Neuronal stem cell (in vitro differentiated cells): ENCODE measurements around the gene ING4.
A peak's percentile ranks its signal among the peaks of the same experiment; 100 is the strongest.

Experiments
- DNase-seq: peaks from one replicate; pipeline ENCODE4 v3.0.0-alpha.2; 2013; ENCODE audit warnings: low spot score
- H2AFZ ChIP-seq: one replicate; pipeline ENCODE4 v1.6.1; 2013; ENCODE audit warnings: mild to moderate bottlenecking, low read length, inconsistent platforms
- H2AK5ac ChIP-seq: 2 replicates; pipeline ENCODE4 v1.6.1; 2013; ENCODE audit warnings: low read depth, mild to moderate bottlenecking, inconsistent platforms, low read length, moderate library complexity, mixed read lengths
- H2BK120ac ChIP-seq: 2 replicates; pipeline ENCODE4 v1.6.1; 2013; ENCODE audit warnings: low read depth, mild to moderate bottlenecking, inconsistent platforms, low read length, moderate library complexity, mixed read lengths
- H2BK12ac ChIP-seq: one replicate; pipeline ENCODE4 v1.6.1; 2013; ENCODE audit warnings: low read length, inconsistent platforms
- H2BK15ac ChIP-seq: 2 replicates; pipeline ENCODE4 v1.6.1; 2013; ENCODE audit warnings: mild to moderate bottlenecking, low read length, inconsistent platforms, mixed read lengths
- H2BK5ac ChIP-seq: one replicate; pipeline ENCODE4 v1.6.1; 2013; ENCODE audit warnings: inconsistent platforms, mild to moderate bottlenecking, low read length, moderate library complexity
- H3K14ac ChIP-seq: one replicate; pipeline ENCODE4 v1.6.1; 2013; ENCODE audit warnings: low read length, inconsistent platforms
- H3K18ac ChIP-seq: 2 replicates; pipeline ENCODE4 v1.6.1; 2013; ENCODE audit warnings: low read length, inconsistent platforms
- H3K23ac ChIP-seq: 2 replicates; pipeline ENCODE4 v1.6.1; 2013; ENCODE audit warnings: low read depth, mild to moderate bottlenecking, mixed read lengths, low read length, inconsistent platforms; ENCODE audit not compliant: poor library complexity
- H3K27ac ChIP-seq: replicated peaks from 3 replicates; pipeline ENCODE4 v1.5.1; 2013; ENCODE audit warnings: low read length, inconsistent platforms
- H3K27me3 ChIP-seq, 3 experiments: 2 replicates each; pipeline ENCODE4 v1.6.1; 2013; ENCODE audit warnings: low read length in 3 of 3, mild to moderate bottlenecking in 2 of 3, inconsistent platforms in 1 of 3, low read depth in 1 of 3, mixed read lengths in 1 of 3, moderate library complexity in 1 of 3; ENCODE audit not compliant: control insufficient read depth in 3 of 3, insufficient read depth in 3 of 3
- H3K36me3 ChIP-seq, 2 donors: replicated peaks in 1 of 2; 2 replicates each; pipeline ENCODE4 v1.6.1; 2013; ENCODE audit warnings: low read length in 2 of 2; ENCODE audit not compliant: control insufficient read depth in 2 of 2, insufficient read depth in 2 of 2
- H3K4ac ChIP-seq: 2 replicates; pipeline ENCODE4 v1.6.1; 2013; ENCODE audit warnings: inconsistent platforms, mild to moderate bottlenecking, low read length, moderate library complexity
- H3K4me1 ChIP-seq, 2 donors: 1 replicate in 1 of 2; 2 replicates in 1 of 2; pipeline ENCODE4 v1.6.1; 2013; ENCODE audit warnings: low read length in 2 of 2, low read depth in 1 of 2; ENCODE audit not compliant: control insufficient read depth in 2 of 2, insufficient read depth in 1 of 2
- H3K4me2 ChIP-seq: one replicate; pipeline ENCODE4 v1.6.1; 2013; ENCODE audit warnings: mild to moderate bottlenecking, low read length, inconsistent platforms; ENCODE audit not compliant: insufficient read depth, poor library complexity, severe bottlenecking
- H3K4me3 ChIP-seq, 2 donors: 2 replicates each; pipeline ENCODE4 v1.5.1; 2013; ENCODE audit warnings: low read length in 2 of 2, mild to moderate bottlenecking in 2 of 2, inconsistent platforms in 1 of 2, moderate library complexity in 1 of 2
- H3K79me1 ChIP-seq: one replicate; pipeline ENCODE4 v1.6.1; 2013; ENCODE audit warnings: low read depth, mild to moderate bottlenecking, inconsistent platforms, low read length, moderate library complexity
- H3K9ac ChIP-seq: one replicate; pipeline ENCODE4 v1.6.1; 2013; ENCODE audit warnings: mild to moderate bottlenecking, low read depth, low read length, inconsistent platforms; ENCODE audit not compliant: poor library complexity
- H3K9me3 ChIP-seq, 2 donors: replicated peaks in 1 of 2; 2 replicates each; pipeline versions ENCODE3 to v1.6.1; 2013; ENCODE audit warnings: low read length in 2 of 2, mild to moderate bottlenecking in 2 of 2, inconsistent platforms in 1 of 2, low read depth in 1 of 2, mixed read lengths in 1 of 2, moderate library complexity in 1 of 2; ENCODE audit not compliant: control insufficient read depth in 2 of 2, insufficient read depth in 1 of 2
- H4K8ac ChIP-seq: one replicate; pipeline ENCODE4 v1.6.1; 2013; ENCODE audit warnings: low read depth, mild to moderate bottlenecking, inconsistent platforms, low read length, moderate library complexity
- H4K91ac ChIP-seq: one replicate; pipeline ENCODE4 v1.6.1; 2013; ENCODE audit warnings: low read length, low read depth, mild to moderate bottlenecking, inconsistent platforms; ENCODE audit not compliant: poor library complexity
- WGBS, 2 donors: extraction: QIAGEN DNeasy Blood & Tissue Kit; methylation state at CpG; one replicate each; pipeline ENCODE4 v1.1.7; 2013; ENCODE audit warnings: missing lambda C conversion rate in 2 of 2, mixed read lengths in 1 of 2; ENCODE audit not compliant: insufficient read length in 2 of 2, insufficient replicate concordance in 1 of 2; ENCODE audit errors: extremely low coverage in 2 of 2; 5-methylcytosine and 5-hydroxymethylcytosine counted together

The ING4 gene

DNA sequence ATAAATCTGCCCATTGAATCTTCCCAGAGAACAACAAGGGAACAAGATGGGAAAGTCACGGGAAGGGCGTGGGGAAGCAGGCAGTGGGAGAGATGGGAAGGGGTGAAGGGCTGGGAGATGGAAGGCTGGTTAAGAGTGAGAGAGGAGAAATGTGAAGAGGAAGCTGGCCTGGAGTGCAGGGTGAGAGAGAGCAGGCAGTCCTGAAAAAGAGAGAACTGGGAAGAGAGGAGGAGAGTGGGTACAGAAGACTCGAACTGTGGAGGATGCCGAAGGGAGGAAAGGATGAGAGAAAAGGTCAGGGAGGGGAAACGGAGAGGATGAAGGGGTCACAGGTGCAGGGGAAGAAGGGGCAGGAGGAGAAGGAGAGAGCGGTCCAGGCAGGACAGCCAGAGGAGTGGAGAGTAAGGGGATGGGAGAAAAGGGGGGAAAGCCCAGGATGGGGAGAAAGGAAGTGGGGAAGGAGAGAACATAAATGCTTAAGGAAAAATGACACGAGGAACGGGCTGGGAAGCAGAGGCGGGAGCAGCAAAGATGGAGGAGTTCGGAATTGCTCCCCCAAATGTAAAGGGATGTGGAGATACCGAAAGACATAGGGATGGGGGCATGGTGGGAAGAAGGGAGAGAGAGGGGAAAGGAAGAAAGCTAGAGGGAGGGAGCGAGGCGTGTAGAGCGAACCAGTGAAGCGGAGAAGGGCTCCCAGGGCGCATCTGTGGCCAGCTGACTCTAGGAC is 36.5 kb upstream of the ING4 start:
- H3K4me1 ChIP-seq, result peaks cover 9 to 16% of the 10 kb centered on the region in 2 donors
- peak overlapping the region; percentile 91 for H2AK5ac ChIP-seq
- H2BK120ac ChIP-seq, result peak overlapping the region; percentile 87
- peaks cover 0 to 12% (median 7%) of the 10 kb centered on the region in 3 experiments for H3K27me3 ChIP-seq
- H3K79me1 ChIP-seq, result peaks cover 15% of the 10 kb centered on the region
- H2BK12ac ChIP-seq, result peak overlapping the region; percentile 86
- peak overlapping the region; percentile 99 for H3K18ac ChIP-seq
- no peak for DNase-seq
- H3K9ac ChIP-seq, result peak overlapping the region; percentile 100
- H3K4ac ChIP-seq, result no peak overlapping the region
- H2BK15ac ChIP-seq, result peak overlapping the region; percentile 99
- no peak overlapping the region for H4K91ac ChIP-seq
- H3K4me2 ChIP-seq, result peak overlapping the region; percentile 58
- H3K14ac ChIP-seq, result peak overlapping the region; percentile 97
- no peaks in the 10 kb centered on the region for H3K9me3 ChIP-seq
- peaks cover 14 to 18% of the 10 kb centered on the region in 2 donors for H3K36me3 ChIP-seq
- peak overlapping the region; percentile 93 for H2BK5ac ChIP-seq
- H4K8ac ChIP-seq, result no peak overlapping the region
- no peak overlapping the region for H3K27ac ChIP-seq
- H3K23ac ChIP-seq, result peak overlapping the region; percentile 94
- H2AFZ ChIP-seq, result peak overlapping the region; percentile 97
- WGBS, 2 donors, result no CpG with 5 or more reads among the region's 16 CpGs
- peak overlapping the region; percentile 81 to 98 for H3K4me3 ChIP-seq

DNA sequence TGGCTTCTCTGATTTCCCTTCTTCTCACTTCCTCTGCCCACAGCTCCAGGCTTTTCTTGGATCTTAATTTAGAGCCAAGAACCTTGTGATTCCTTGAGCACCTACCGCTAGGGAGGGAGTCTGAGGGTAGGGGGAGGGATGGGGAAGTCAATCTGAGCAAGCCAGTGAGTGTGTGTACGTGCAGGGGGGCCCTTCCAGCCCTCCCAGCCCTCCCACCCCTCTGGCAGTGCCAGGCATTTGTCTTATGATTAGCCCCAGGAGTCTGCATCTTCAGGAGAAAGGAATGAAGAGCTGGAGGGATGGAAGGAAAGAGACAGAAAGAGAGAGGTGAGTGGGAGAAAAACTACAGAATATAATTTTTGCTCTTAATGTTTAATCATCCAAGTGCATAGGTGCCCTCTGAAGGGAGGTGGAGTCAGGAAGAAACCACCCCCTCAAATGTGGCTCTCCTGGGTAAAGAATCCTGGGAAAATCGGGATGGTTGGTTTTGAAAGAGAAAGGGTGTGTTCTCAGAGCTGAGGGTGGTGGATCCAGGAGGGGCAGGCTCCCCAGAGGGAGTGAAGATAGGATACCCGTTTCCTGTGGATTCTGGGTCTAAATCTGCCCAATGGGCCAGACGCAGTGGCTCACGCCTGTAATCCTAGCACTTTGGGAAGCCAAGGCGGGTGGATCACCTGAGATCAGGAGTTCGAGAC is 35.6 kb upstream of the ING4 start:
- Histone ChIP-seq H2AFZ (no peak overlapping the region), H3K23ac (no peak overlapping the region), H2BK15ac (no peak overlapping the region), H2BK5ac (no peak overlapping the region), H3K4ac (no peak overlapping the region), H3K14ac (no peak overlapping the region), H3K27ac (no peak overlapping the region), H3K4me1 (peaks cover 9 to 14% of the 10 kb centered on the region in 2 donors), H3K79me1 (peaks cover 18% of the 10 kb centered on the region), H3K4me2 (no peak overlapping the region), H2AK5ac (no peak overlapping the region), H3K9ac (no peak overlapping the region), H3K4me3 (no peak overlapping the region), H4K91ac (no peak overlapping the region), H3K18ac (no peak overlapping the region), H2BK12ac (no peak overlapping the region), H2BK120ac (no peak overlapping the region), H3K36me3 (peaks cover 15 to 20% of the 10 kb centered on the region in 2 donors), H3K27me3 (peaks cover 0 to 12% (median 7%) of the 10 kb centered on the region in 3 experiments), H3K9me3 (no peaks in the 10 kb centered on the region), H4K8ac (no peak overlapping the region)
- no CpG with 5 or more reads among the region's 8 CpGs for WGBS, 2 donors
- no peak for DNase-seq

DNA sequence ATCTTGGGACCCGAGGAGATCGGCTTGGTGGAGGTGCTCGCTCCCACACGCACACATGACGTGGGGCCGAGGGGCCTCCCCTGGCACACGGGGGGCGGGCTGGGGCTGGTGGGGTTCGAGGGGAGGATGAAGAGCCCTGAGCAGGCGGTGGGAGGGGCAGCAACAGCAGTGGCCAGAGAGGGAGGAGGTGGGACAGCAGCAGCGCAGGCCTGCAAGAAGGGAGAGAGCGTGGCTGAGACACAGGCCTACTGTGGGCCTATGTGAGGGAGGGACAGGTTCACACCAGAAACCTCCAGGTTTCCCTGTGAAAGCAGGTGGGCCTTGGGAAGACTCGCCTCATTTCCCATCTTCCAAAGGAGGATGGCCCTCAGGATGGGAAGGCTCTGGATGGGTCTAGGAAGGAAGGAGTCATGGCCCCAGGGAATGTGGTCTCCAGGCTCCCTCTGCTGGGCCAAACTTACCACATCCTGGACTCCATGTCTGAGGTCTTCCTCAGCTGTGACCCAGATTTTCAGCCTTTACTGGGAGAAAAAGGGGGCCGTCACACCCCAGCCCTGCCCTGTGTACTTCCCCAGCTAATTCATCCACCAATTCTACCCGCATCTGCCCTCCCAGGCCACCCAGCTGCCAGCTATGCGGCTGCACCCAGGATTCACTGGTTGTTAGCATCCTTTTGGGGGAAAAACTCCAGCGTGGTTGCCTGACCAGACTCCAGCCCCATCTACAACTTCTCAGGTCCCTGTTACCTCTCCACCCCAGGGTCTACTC is 34.8 kb upstream of the ING4 start:
- H3K4me1 ChIP-seq, result peaks cover 11 to 13% of the 10 kb centered on the region in 2 donors
- peak overlapping the region; percentile 49 for H2BK5ac ChIP-seq
- H3K9me3 ChIP-seq, result no peaks in the 10 kb centered on the region
- H3K27ac ChIP-seq, result no peak overlapping the region
- no CpG with 5 or more reads among the region's 17 CpGs for WGBS, 2 donors
- H2BK12ac ChIP-seq, result no peak overlapping the region
- H3K14ac ChIP-seq, result no peak overlapping the region
- H4K8ac ChIP-seq, result no peak overlapping the region
- peak overlapping the region; percentile 12 for H3K9ac ChIP-seq
- H4K91ac ChIP-seq, result no peak overlapping the region
- H3K18ac ChIP-seq, result no peak overlapping the region
- H3K4me2 ChIP-seq, result no peak overlapping the region
- H3K36me3 ChIP-seq, result peaks cover 15 to 20% of the 10 kb centered on the region in 2 donors
- peaks cover 0 to 12% (median 7%) of the 10 kb centered on the region in 3 experiments for H3K27me3 ChIP-seq
- no peak overlapping the region for H2BK15ac ChIP-seq
- H2BK120ac ChIP-seq, result no peak overlapping the region
- H3K4me3 ChIP-seq, result no peak overlapping the region
- no peak overlapping the region for H2AFZ ChIP-seq
- no peak overlapping the region for H3K23ac ChIP-seq
- peak; percentile 21 for DNase-seq
- peaks cover 20% of the 10 kb centered on the region for H3K79me1 ChIP-seq
- peak overlapping the region; percentile 94 for H2AK5ac ChIP-seq
- H3K4ac ChIP-seq, result no peak overlapping the region
